NCI-H748 treated with DMSO at 0.1 percent for 48 hours (cell line): Measurements from ENCODE around the gene DOK6.

Experiments
- DNase-seq: peaks from one replicate; lab custom pipeline; 2025; lab: John Stamatoyannopoulos, UW

Gene DOK6

GRCh38 chr18:69686861-69687260 is 286.2 kb downstream of the DOK6 start:
- DNase-seq, result no peak

GRCh38 chr18:69689121-69689759 is 288.6 kb downstream of the DOK6 start:
- DNase-seq, result no peak

GRCh38 chr18:69691008-69691760 is 290.5 kb downstream of the DOK6 start:
- DNase-seq, result no peak

GRCh38 chr18:69697069-69697468 is 296.4 kb downstream of the DOK6 start:
- no peak for DNase-seq

GRCh38 chr18:69697689-69698088 is 297.0 kb downstream of the DOK6 start:
- no peak for DNase-seq

- DNase-seq, result no peak
Measured at GRCh38 chr18:69701305-69701704, 300.6 kb downstream of the DOK6 start.

GRCh38 chr18:69703461-69703860 is 302.8 kb downstream of the DOK6 start:
- no peak for DNase-seq

GRCh38 chr18:69705987-69706386 is 305.3 kb downstream of the DOK6 start:
- no peak for DNase-seq

GRCh38 chr18:69708844-69709243 is 308.2 kb downstream of the DOK6 start:
- DNase-seq, result no peak

GRCh38 chr18:69715191-69715795 is 314.6 kb downstream of the DOK6 start:
- DNase-seq, result no peak

- DNase-seq, result no peak
Measured at GRCh38 chr18:69717586-69717985, 316.9 kb downstream of the DOK6 start.

- DNase-seq, result no peak
Measured at GRCh38 chr18:69718912-69719547, 318.3 kb downstream of the DOK6 start.

GRCh38 chr18:69720422-69720821 is 319.7 kb downstream of the DOK6 start:
- no peak for DNase-seq

- no peak for DNase-seq
Measured at GRCh38 chr18:69723434-69723833, 322.7 kb downstream of the DOK6 start.

GRCh38 chr18:69725009-69725408 is 324.3 kb downstream of the DOK6 start:
- no peak for DNase-seq

GRCh38 chr18:69725855-69726508 is 325.3 kb downstream of the DOK6 start:
- DNase-seq, result no peak

GRCh38 chr18:69727912-69728572 is 327.4 kb downstream of the DOK6 start:
- no peak for DNase-seq

GRCh38 chr18:69730664-69731063 is 330.0 kb downstream of the DOK6 start:
- DNase-seq, result no peak

- DNase-seq, result no peak
Measured at GRCh38 chr18:69734536-69734935, 333.8 kb downstream of the DOK6 start.

GRCh38 chr18:69736730-69737129 is 336.0 kb downstream of the DOK6 start:
- DNase-seq, result no peak

GRCh38 chr18:69737851-69738250 is 337.2 kb downstream of the DOK6 start:
- DNase-seq, result no peak

- no peak for DNase-seq
Measured at GRCh38 chr18:69747388-69747787, 346.7 kb downstream of the DOK6 start.
